ENCODE measurements around the gene STOX2.

The STOX2 gene

GRCh38 chr4:183986971-183987946 lies 82.2 kb downstream of the STOX2 start:
- no peak for DNase-seq

- no peak for DNase-seq
Observed at GRCh38 chr4:183987987-183988392, 82.9 kb downstream of the STOX2 start.

GRCh38 chr4:183988874-183989273 lies 83.8 kb downstream of the STOX2 start:
- DNase-seq, result no peak

- no peak for DNase-seq
Observed at GRCh38 chr4:183989461-183989860, 84.4 kb downstream of the STOX2 start.

GRCh38 chr4:183989931-183990330 lies 84.8 kb downstream of the STOX2 start:
- no peak for DNase-seq

- no peak for DNase-seq
Observed at GRCh38 chr4:183993676-183994075, 88.6 kb downstream of the STOX2 start.

GRCh38 chr4:183995570-183995969 lies 90.5 kb downstream of the STOX2 start:
- DNase-seq, result no peak

GRCh38 chr4:183996868-183997267 lies 91.8 kb downstream of the STOX2 start:
- no peak for DNase-seq

- DNase-seq, result no peak
Observed at GRCh38 chr4:183999435-183999834, 94.3 kb downstream of the STOX2 start.

GRCh38 chr4:184000457-184001396 lies 95.6 kb downstream of the STOX2 start:
- DNase-seq, result no peak

- DNase-seq, result no peak
Observed at GRCh38 chr4:184003433-184003832, 98.3 kb downstream of the STOX2 start.

- DNase-seq, result no peak
Observed at GRCh38 chr4:184007891-184008290, 102.8 kb downstream of the STOX2 start.

- DNase-seq, result no peak
Observed at GRCh38 chr4:184010696-184011095, 105.6 kb downstream of the STOX2 start.

- DNase-seq, result no peak
Observed at GRCh38 chr4:184011826-184012380, 106.8 kb downstream of the STOX2 start.

GRCh38 chr4:184012937-184013336 lies 107.8 kb downstream of the STOX2 start:
- peak; percentile 3 for DNase-seq

- DNase-seq, result no peak
Observed at GRCh38 chr4:184014301-184014700, 109.2 kb downstream of the STOX2 start.

- DNase-seq, result no peak
Observed at GRCh38 chr4:184016759-184017668, 111.9 kb downstream of the STOX2 start.

GRCh38 chr4:184019076-184019475 lies 114.0 kb downstream of the STOX2 start:
- DNase-seq, result no peak

- DNase-seq, result no peak
Observed at GRCh38 chr4:184019667-184020623, 114.8 kb downstream of the STOX2 start.

- no peak for DNase-seq
Observed at GRCh38 chr4:184021389-184021788, 116.3 kb downstream of the STOX2 start.
